ENCODE measurements around the gene SPTB. TPM values are rescaled to one million over a fixed set of nuclear protein-coding genes. Genes with fewer than 3 reads are reported as not detected.

SPTB gene
- total RNA-seq, 1 donor from 2014 or later, result 113 TPM

- no peak for DNase-seq (ENCODE audit: low spot score)
- intact Hi-C loops (cut with DNase I), result loop anchor here (5.0 kb wide), 1 partner anchor 91 kb away; no protein-coding TSS in a partner anchor
These were observed 78.7 kb downstream of the SPTB start for GRCh38 chr14:64801046-64801445.

DNA sequence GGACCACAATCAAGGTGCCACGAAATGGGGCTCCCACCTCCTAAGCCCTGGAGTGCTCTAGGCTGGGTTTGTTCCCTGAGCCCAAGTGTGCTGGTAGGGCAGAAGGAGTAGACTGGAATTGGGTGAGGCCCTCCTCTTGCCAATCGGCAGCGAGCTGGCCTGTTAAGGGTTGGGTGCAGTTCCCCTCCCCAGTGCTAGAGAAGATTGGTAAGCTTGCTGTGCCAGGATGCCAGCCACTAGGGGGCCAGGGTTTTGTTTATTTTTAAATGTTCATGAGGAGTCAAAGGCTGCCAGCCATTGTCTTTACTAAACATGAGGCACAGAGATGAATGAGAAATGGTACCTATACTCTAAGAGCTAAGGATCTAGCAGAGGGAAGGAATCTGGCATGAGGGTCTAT, 79.7 kb downstream of the SPTB start:
- DNase-seq (ENCODE audit: low spot score), result no peak
- intact Hi-C loops (cut with DNase I), result loop anchor here (5.0 kb wide), 1 partner anchor 92 kb away; no protein-coding TSS in a partner anchor

DNA sequence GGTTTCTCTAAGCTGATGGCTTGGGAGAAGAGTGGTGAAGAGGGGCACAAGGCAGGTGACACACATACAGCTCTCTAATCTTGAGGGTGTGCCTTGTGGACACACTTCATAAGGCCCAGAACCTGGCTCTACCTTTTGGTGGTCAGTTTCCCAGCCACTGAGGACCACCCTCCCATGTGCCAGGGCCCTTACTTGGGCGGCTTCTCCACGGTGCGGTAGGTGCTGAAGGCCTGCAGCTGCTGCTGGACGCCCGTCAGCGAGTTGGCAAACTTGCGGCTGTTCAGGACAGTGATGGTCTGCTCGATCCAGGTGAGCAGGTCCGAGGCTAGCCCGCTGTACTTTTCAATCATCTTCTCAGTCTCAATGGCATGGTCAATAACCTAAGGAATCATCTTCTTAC, 80.2 kb downstream of the SPTB start:
- intact Hi-C loops (cut with DNase I), result no loop called here
- DNase-seq (ENCODE audit: low spot score), result no peak

GRCh38 chr14:64796369-64796768, 83.3 kb downstream of the SPTB start:
- DNase-seq (ENCODE audit: low spot score), result no peak
- intact Hi-C loops (cut with DNase I), result no loop called here

DNA sequence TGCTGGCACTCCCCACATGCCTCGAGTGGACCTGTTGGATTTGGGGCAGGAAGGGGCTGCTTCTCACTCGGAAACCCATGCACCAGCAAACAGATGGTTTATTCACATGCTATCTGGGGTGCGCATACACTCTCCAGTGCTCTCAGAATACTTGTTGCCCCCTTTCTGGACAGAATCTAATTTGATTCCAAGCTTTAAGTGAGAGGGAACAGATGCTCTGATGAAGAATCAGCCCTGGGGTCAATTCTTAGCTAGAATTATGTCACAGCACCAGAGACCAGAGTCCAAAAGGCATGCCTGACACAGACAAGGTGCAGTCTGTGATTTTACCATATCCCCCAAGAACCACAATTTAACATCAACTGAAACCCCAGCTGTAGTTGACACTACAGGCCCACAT, 83.8 kb downstream of the SPTB start:
- no peak for DNase-seq (ENCODE audit: low spot score)
- intact Hi-C loops (cut with DNase I), result no loop called here

- intact Hi-C loops (cut with DNase I), result no loop called here
- no peak for DNase-seq (ENCODE audit: low spot score)
These were observed 84.5 kb downstream of the SPTB start for GRCh38 chr14:64795211-64795610.

DNA sequence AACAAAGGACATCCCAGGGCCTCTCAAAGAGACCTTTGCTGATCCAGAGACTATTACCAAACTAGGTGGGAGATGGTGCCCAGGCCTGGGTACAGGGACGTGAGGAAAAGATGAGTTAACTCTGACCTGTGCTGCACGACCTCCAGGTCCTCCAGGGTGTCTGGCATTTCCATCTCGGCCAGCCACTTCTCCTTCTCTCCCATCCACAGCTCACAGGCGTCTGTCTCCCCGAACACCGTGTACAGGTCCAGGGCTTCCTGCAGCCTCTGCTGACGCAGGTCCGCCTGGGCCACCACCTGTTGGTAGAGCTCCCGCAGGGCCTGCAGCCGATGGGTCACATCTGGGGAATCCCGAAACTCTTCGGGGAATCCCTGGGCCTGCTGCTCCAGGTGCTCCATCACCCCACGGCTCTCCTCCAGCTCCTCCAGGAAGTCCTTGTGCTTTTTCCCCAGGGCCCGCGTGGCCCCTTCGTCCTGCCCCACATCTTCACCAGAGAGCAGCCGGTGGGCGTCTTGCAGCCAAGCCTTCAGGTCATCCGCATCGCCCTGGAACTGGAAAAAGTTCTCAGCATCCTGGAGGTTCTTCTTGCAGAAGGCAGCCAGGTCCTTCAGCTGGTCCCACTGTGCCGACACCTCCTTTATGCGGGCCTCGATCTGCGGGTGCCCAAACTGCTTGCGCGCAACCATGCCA, 86.7 kb downstream of the SPTB start:
- intact Hi-C loops (cut with DNase I), result no loop called here
- no peak for DNase-seq (ENCODE audit: low spot score)

GRCh38 chr14:64792231-64792630, 87.5 kb downstream of the SPTB start:
- no peak for DNase-seq (ENCODE audit: low spot score)
- intact Hi-C loops (cut with DNase I), result no loop called here

- intact Hi-C loops (cut with DNase I), result no loop called here
- no peak for DNase-seq (ENCODE audit: low spot score)
These were observed 89.2 kb downstream of the SPTB start for GRCh38 chr14:64790478-64790877.

DNA sequence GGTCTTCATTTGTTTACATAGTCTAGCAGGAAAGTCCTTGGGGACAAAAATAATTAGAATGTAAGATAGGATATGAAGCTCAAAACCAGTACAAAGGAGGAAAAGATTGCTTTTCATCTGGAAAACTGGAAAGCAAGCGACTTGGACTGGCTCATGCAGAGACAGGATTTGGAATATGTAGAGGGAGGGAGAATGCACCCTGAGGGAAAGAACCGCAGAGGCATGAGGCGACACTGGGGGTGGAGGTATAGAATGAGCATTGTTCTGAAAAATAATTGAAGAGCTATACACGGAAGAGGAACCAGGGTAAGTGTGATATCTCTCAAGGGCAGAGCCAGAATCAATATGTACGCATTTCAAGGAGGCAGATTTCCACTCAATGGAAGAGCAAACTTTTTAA, 90.0 kb downstream of the SPTB start:
- no peak for DNase-seq (ENCODE audit: low spot score)
- intact Hi-C loops (cut with DNase I), result no loop called here

DNA sequence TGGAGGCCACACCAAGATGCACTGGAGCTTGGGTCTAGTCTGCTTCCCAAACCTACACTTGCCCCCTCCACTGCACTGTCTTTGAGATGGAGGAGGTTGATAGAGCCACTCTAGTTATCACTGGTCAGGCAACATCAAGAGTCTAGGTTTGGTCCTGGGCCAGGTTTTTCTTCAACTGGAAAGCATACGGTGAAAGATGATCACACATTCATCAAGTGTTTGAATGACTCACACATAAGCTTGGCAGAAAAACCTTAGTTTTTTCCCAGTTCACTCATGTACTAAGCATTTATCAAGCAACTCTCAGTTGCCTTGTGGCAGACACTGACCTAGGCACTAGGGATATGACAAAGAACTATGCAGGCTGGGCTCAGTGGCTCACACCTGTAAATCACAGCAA, 91.0 kb downstream of the SPTB start:
- no peak for DNase-seq (ENCODE audit: low spot score)
- intact Hi-C loops (cut with DNase I), result no loop called here

- intact Hi-C loops (cut with DNase I), result no loop called here
- no peak for DNase-seq (ENCODE audit: low spot score)
These were observed 92.1 kb downstream of the SPTB start for GRCh38 chr14:64787619-64788018.

DNA sequence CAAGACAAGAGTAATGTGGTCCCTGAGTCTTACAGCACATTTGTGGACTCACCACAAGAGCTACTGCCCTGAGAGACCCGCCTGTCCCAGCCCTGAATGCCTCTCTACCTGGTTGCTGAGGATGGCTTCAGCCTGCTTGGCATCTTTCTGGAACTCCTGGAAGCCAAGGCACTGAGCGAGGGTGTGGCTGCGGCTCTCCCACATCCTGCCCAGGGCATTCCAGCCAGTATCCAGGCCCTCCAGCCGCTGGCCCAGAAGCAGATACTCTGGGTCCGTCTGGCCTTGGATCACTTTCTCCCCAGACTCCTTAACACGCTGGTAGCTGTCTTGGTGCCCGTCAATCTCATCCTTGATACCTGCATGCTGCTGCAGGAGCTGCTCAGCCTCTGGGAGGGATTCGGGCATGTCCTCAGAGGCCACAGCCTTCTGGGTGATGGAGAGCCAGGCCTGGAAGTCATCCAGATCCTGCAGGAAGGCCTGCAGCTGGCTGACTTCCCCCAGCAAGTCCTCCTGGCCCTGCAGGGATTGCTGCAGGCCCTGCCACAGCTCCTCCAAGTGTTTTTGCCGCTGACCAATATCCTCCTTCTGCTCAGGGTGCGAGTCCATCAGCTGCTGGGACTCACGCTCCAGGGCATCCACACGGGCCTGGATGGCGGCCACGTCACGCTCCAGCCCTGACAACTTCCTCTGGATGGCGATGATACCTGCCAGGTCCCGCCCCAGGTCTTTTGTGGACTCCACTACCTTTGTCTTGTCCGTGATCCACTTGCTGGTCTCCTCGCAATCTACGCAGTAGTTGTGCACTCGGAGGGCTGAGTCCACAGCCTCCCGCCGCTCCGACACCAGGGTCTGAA, 93.2 kb downstream of the SPTB start:
- intact Hi-C loops (cut with DNase I), result no loop called here
- no peak for DNase-seq (ENCODE audit: low spot score)

DNA sequence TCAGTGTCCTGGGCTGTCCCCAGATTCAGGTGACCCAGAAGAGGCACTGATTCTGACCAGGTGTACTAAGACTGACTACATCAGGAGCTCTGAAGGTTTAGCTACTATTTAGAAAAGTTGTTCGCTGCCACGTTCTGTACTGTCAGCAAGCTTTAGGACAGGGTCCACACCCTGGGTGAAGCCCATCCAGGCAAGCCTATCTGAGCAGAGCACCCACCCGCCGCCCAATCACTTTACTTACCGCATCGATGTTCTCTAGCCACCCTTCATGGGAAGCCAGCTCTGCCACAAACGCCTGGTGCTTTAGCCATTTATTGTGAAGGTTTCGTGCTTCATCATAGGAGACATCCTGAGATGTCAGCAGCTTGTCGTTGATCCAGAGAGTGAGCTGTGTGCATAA, 95.7 kb downstream of the SPTB start:
- intact Hi-C loops (cut with DNase I), result no loop called here
- no peak for DNase-seq (ENCODE audit: low spot score)

- no peak for DNase-seq (ENCODE audit: low spot score)
- intact Hi-C loops (cut with DNase I), result no loop called here
These were observed 97.5 kb downstream of the SPTB start for GRCh38 chr14:64782196-64782595.

DNA sequence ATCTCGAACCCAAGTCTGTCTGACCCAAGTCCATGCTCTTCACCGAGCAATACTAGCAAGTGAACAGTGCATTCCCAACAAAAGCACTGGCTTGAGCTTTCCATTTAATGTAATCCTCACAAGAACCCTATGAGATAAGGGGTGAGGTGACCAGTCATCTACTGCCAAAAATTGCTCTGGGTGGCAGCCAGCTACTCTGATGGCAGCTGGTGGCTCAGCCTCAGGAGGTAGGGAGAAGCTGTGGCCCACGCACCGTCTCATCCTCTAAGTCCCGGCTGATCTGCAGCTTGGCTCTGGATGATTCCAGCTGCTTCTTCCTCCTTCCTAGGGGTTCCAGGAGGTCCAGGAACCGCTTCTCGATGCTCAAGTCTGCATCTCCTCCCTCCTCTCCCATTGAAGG, 100.2 kb downstream of the SPTB start:
- intact Hi-C loops (cut with DNase I), result no loop called here
- no peak for DNase-seq (ENCODE audit: low spot score)

DNA sequence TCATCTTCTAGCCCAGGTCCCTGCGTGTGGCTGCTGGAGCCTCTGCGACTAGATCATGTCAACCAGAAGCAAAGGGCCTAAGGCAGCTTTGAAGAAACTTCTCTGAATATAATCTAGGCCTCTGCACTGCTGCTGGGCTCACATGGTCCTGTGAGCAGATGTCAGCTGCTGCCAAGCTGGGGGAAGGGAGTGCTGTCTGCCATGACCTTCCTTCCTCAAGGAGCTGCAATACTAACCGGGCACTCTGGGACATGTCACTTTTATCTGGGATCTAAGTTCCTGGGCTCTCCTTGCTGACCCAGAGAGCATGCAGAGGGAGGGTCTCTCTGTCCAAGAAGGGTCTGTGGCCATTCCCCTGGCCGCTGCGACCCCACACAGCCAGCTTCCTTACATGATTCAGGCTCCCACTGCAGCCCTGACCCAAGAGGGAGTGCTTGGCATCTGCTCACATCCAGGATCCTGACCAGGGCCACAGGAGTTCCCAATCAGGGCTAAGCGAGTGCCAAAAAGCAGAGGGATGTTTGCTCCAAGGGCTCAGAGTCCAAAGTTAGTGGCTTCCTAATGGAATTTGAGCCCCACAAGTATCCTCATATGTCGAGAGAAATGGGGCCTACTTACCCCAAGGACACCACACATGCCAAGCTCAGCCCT, 101.5 kb downstream of the SPTB start:
- no peak for DNase-seq (ENCODE audit: low spot score)
- intact Hi-C loops (cut with DNase I), result no loop called here

- intact Hi-C loops (cut with DNase I), result no loop called here
- no peak for DNase-seq (ENCODE audit: low spot score)
These were observed 102.2 kb downstream of the SPTB start for GRCh38 chr14:64777461-64777860.

GRCh38 chr14:64775081-64775777, 104.5 kb downstream of the SPTB start:
- no peak for DNase-seq (ENCODE audit: low spot score)
- intact Hi-C loops (cut with DNase I), result no loop called here

DNA sequence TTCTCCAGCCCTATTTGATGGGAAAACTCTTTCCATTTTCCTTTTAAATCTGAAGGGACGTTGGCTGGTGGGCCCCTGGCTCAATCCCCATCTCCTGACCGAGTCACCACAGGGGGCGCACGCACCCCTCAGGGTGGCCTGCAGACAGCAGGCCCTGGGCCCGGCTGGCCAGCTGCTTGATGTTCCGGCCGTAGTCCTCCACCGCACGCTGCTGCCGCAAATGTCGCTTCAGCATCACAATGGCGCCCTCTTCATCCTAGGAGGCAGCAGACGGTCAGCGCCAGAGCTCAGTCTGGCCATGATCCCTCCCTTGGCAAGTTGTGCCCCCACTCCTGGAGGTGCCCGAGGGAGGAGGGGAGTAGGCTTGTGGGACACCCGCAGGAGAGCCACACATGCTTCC, 105.4 kb downstream of the SPTB start:
- no peak for DNase-seq (ENCODE audit: low spot score)
- intact Hi-C loops (cut with DNase I), result no loop called here
